CD4-positive, alpha-beta T cell treated with Interleukin-6 for 4 hours (primary cell): Measurements from ENCODE around the gene SPG11.
"Not testable (repeated sequence)": the region's sequence is repeated elsewhere in the genome, so short reads cannot be mapped to it uniquely, and the experiment has no call there.

Experiments
- DNase-seq: peaks from one replicate; pipeline ENCODE4 v3.0.0-alpha.2; 2020; ENCODE audit warnings: mixed read lengths

SPG11 gene

DNA sequence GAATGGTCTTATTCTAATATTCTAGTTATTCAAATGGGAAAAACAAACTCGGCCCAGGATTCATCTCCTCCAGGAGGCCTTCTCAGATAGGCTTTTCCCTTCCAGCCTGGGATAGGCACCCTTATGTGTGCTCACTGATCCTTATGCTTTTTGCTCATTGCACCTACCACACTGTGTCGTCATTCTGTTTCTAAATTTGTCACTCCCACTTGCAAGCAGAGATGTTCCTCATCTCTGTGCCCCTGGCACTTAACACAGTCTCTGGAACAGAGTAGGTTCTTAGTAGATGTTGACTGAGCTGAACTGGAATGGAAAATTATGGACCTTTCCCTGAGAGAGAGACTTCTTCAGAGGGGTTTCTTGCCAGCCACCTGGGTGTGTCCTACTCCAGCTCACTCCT is 18.7 kb upstream of the SPG11 start:
- no peak for DNase-seq

DNA sequence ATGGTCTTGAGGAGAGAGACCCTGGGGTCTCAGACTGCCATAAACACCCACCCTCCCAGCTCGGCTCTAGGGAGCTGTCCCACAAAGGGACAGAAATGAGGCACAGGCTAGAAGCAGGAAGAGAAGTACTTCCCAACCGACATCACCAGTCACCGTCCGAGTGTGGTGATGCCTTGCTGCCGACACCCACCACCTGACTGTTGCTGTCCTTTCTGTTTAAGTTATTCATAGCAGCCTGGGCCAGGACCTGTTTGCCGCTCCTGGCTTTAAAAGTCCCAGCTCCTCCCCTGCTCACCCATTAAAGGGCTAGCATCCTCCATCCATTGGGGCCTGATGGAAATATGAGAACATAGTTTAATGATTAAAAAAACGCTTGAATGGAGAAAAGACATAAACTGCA is 13.2 kb upstream of the SPG11 start:
- DNase-seq, result peak; percentile 44

DNA sequence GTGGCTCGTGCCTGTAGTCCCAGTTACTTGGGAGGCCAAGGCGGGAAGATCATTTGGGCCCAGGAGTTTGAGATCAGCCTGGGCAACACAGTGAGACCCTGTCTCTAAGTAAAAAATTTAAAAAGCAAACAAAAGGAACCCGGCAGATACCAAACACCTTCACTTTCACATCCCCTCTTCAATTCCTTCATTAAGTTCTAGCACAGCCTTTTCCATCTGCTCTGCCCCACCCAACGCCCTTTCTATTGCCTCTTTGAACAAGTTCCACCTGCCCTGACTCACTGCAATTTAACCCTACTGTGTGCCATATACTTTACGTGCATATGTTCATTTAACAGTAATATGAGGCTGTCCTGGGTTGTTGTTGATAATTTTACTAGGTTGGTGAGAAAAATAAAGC is 12.4 kb upstream of the SPG11 start:
- DNase-seq, result no peak

DNA sequence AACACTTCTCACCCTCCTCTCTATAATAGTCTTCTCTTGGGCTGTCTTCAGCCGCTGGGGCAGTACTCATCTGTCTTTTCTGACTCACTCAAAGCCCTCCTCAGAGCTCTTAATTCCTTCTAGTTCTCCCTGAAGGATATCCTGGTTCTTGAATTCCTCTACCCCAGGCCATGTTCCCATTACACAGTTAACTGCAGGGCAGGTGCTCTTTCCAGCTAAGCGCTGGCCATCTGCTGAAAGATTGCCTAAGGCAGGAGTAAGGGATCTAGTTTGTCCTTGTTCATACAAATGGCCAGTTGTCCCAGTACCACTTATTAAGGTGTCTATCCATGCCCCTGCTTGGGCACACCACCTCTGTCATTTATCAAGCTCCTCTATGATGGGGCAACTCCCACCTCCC is 10.2 kb upstream of the SPG11 start:
- no peak for DNase-seq

DNA sequence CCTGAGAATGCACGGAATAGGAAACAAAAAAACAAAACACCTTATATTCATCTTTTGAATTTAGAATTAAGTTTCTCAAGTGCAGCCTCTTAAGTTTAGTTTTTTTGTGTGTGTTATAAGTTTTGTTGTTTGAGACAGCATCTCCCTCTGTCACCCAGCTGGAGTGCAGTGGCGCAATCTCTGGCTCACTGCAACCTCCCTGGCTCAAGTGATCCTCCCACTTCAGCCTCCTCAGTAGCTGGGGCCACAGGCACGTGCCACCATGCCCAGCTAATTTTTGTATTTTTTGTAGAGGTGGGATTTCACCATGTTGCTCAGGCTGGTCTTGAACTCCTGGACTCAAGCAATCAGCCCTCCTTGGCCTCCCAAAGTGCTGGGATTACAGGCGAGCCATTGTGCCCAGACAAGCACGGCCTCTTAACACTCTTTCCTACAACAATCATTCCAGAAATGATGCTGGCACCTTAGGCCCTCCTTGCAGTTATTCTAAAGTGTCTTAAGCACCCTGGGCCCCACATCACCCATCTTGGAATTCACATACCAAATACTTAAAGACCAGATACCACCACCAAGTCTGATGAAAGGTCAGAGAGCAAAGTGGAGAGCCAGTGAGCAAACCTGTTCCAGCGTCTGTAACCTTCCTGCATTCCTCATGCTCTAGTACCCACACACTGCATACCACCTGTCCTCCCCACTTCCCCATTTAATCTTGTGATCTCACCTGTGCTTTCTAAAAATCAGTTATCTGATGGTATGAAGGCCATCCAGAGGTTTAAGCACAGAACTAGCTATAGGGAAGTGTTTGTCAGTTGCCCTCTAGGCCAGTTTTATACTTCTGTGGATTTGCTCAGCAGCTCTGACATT is 6.9 kb upstream of the SPG11 start:
- DNase-seq, result no peak

DNA sequence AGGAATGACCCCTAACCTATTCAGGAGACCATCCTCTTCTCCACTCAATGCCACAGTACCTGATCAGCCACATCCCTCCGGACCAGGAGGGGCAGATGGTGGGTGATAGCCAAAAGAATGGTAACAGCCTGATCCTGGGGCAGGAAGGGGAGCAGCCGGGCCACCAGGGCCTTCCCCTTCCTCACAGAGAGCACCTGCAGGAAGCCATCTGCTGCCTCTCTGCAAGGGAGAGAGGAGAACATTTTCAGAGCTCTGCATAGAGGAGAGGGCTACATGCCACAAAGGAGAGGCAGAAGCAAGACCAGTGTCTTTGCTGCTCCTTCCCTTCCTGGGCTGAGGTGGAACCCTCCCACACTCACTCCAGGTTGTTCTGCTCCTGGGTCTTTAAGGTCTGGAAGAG is 5.5 kb upstream of the SPG11 start:
- DNase-seq, result peak; percentile 53

DNA sequence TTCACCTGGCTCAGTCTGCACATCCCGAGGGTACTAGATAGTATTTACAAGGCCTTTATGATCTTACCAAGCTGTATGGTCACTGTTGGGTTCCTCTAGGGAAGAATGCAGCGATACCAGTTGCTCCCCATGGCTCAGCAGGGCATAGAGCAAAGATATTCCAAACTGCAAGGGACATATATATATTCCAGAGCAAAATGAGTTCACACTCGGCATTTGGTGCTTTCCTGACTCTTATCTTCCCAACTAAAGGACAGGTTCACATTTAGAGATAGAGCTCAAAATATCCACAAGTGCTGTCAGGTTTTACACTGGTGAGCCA is 3.5 kb upstream of the SPG11 start:
- DNase-seq, result no peak

DNA sequence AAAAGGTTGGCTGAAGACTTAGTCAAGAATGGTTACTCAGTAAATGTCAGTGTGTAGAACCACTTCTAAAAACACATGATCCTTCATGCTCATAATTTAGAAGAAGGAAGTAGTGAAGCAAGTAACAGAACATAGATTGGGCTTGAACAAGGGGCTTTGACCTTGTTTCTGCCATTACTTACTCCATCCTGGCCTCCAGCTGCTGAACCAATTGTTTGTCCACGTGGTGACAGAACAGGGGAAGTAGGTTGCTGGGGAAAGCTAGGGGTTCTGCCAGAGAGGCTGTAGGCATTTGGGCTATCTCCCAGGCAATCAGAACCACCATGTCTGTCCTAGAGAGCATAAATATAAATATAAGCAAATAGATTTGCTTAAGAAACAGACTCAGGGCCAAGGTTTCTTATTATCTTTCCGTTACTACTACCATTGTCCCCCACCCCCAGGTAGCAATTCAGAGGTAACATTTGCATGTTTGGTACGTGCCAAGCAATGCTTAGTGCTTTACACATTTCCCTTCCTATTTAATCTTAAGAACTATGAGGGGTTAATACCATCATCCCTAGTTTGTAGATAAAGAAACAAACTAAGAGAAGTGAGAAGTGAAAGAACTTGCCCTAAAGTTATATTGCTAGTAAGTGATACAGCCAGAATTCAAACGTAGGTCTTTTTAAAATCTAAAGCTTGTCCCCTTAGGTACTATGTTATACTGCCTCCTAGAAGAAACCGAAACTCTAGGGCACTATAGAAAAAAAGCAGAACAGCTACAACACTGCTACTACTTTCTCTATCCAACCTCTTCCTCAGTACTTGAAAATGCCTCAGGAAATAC is 3.0 kb upstream of the SPG11 start:
- no peak for DNase-seq

DNA sequence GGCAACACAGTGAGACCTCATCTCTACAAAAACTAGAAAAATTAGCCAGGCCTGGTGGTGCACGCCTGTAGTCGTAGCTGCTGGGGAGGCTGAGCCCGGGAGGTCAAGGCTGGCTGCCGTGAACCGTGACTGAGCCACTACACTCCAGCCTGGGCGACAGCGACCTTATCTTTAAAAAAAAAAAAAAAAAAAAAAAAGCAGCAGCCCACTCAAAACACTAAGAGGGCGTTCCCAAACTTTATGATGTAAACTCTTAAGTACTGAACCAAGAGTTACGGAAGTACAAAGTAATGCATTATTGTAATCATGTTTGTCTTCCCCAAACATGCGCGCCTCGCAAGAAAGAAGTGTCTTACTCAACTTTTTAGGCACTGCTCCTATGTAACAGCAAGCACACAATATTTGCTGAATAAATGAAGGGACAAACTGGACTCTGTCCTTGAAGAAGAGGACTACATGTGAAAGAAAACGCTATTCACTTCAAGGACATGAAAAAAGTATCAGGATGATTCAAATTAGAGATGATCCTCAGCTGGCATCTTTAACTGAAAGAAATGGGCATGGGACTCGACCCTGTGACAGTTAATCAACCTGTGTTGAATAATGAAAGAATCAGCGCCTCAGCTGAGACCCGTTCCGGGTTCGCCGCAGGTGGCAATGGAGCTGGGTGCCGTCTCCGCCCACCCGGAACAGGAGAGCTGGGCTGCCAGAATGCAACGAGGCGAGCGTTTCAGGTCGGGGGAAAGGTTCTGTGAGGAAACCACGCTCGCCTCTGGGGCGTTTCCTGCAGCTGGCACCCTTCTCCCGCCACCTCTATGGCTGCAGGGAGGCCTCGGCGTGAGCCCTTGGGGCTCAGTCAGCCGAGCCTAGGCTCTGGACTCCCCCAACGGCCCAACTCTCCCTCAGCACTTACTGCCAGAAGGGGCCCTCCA is 718 bp downstream of the SPG11 start:
- peak; percentile 88 for DNase-seq

DNA sequence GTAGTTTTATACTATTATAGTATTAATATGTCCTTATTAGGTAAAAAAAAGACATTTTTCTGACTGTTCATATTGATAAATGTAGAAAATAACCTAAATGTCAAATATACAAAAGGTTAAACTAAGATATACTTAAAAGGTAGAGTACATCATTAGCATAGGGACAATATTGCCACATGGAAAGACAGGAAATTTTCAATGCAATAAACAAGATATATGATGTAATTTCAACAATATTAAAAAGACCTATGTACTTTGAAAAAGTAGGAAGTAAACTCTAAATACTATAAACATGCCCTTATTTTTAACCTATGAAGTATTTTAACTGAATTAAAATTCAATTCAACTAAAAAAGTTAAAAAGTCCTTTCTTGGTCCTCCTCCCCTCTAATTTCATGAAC is 1.9 kb downstream of the SPG11 start:
- DNase-seq, result no peak

DNA sequence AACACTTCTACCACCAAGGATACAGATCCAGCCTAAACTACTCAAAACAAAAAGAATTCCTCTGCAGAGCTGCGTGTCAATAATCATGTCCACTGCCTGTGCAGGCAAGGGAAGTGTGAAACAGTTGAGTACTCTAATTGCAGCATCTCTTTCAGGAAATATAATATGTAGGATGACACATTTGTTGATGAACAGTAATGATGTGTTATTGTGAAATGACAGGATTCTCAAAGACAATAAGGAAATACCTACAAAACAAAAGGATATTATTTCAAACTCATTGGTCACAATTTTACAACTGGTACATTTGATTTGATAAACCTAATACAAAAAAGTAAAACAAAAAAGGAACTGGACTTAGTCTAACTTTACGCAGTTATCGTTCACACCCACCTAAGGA is 4.4 kb downstream of the SPG11 start:
- no peak for DNase-seq

DNA sequence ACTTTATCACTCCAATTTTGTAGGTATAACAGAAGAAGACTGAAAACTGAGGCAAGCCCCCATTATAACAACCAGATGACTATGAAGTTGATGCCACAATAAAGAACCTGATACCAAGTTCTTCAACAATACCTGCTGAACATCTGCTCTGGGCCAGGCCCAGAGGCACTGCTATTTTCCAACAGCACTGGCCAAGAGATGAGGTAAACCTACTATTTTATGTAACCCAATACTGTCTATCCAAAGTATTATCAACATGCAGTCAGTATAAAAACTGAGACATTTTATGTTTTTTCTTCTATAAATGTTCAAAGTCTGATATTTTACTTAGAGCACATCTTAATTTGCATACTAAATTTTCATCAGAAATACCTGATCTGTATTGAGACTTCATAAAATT is 6.1 kb downstream of the SPG11 start:
- DNase-seq, result no peak

DNA sequence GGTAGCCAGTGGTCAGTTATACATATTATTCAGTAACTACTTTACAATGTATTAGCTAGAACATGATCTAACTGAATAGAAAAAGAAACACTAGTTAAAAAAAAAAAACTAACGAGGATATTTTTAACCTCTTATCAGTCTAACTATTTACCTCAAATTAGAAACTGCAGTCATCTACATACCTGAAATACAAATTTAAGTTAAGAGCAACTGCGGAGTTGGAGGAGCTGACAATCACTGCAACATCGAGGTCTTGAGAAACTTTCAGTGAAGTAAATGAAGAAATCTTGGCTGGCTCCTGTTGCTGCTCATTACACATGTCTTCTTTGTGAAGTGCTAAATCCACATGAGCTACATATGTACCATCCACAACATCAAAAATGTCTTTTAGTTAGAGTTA is 6.5 kb downstream of the SPG11 start:
- no peak for DNase-seq

DNA sequence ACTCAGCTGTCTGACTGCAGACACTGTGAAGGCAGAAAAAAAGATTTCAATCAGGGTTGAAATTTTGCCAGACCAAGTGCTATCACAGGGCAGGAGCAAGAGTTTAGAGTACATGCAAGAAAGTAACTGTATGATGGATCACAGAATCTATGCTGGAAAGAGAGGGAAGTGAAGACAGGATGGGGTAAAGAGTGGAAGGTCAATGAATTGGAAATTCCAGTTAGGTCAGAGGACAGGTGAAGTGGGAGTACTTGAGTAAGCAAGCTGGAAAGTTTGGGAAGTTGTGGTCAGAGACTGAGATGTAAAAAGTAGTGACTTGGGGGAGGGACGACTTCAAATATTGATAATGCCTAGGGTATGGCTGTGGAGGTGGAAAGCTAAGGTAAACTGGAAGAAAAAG is 7.2 kb downstream of the SPG11 start:
- DNase-seq, result no peak

DNA sequence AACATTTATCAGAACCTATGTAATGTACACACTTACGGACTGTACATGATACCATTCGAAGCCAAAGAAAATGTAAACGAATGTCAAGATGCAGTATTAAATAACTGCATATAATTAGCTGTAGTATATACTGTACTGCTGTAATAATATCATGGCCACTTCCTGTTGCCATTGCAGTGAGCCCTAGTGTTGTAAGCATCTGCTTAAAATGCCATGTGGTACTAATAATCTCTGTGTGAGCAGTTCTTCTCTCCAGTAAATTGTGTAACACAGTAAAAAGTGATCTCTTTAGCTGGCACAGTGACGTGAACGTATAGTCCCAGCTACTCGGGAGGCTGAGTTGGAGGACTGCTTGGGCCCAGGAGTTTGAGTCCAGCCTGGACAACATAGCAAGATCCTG is 8.6 kb downstream of the SPG11 start:
- DNase-seq, result no peak

DNA sequence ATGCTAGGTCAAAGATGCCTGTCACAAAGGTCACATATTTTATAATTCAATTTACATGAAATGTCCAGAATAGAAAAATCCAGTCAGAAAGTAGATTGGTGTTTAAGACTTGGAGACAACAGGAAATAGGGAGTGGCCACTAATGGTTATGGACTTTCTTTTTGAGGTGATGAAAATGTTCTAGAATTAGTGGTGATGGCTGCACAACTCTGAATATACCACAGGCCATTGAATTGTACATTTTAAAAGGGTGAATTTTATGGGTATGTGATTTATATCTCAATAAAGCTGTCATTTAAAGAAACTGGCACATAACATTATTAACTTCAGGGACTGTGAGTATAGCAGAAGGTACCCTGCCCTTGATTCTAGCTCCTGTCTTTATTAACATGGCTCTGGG is 15.8 kb downstream of the SPG11 start:
- DNase-seq, result no peak

DNA sequence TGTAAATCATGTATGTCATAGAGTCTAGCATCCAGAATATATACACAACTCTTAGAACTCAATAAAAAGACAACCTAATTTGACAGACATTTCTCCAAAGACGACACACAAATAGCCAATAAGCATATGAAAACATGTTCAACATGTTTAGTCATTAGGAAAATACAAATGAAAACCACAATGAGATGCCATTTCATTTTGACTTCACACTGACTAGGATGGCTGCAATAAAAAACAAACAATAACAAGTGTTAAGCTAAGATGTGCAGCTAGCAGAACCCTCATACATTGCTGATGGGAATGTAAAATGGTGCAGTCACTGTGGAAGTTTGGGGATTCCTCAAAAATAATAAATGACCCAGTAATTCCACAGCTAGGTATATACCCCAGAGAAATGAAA is 16.4 kb downstream of the SPG11 start:
- DNase-seq, result no peak

DNA sequence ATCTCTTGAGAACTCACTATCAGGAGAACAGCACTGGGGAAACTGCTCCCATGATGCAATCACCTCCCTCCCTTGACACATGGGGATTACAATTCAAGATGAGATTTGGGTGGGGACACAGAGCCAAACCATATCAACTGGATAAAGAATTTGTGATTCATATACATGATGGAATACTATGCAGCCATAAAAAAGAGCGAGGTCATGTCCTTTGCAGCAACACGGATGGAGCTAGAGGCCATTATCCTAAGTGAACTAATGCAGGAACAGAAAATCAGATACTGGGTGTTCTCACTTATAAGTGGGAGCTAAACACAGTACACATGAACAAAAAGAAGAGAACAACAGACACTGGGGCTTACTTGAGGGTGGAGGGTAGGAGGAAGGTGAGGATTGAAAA is 17.0 kb downstream of the SPG11 start:
- no peak for DNase-seq

DNA sequence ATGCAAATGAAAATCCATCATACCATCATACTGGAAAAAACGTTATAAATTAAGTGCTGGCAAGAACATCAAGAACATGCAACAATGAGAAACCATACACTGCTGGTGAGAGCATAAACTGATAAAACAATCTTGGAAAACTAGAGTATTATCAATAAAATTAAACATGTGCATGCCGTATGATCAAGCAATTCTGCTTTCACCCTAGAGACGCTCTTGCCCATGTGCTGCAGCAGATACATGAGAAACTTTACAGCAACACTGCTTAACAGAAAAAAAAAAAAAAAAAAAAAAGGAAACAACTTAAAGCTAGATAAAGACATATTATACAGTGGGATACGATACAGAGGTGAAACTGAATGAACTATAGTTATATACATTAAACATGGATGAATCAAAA is 21.8 kb downstream of the SPG11 start:
- DNase-seq, result no peak

DNA sequence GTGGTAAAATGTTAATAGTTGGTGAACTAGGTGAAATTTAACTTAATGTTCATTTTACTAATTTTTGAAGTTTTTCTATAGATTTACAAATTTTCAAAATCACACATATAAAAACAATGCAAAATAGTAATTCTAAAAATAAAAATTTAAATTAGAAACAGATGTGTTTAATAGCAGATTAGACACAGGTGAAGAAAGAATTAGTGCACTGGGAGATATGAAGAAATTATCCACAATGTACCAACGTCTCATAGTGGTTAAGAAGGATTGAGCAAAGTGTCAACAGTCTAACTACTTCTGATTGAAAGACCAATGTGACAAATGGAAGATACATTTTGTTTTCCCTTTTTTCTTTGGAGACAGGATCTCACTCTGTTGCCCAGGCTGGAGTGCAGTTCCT is 26.5 kb downstream of the SPG11 start:
- DNase-seq, result no peak

DNA sequence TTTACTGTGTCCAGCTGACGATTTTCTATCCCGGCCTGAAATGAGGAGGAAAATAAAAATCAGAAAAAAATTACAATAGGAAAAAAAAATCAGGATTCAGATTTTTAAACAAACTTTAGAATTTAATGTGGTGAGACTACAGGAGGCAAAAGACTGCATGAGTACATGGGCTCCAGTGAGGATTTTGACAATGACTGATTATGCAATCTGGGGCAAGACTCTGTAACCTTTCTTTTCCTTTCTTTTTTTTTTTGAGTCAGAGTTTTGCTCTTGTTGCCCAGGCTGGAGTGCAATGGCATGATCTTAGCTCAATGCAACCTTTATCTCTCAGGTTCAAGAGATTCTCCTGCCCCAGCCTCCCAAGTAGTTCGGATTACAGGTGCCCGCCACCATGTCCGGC is 29.9 kb downstream of the SPG11 start:
- no peak for DNase-seq

DNA sequence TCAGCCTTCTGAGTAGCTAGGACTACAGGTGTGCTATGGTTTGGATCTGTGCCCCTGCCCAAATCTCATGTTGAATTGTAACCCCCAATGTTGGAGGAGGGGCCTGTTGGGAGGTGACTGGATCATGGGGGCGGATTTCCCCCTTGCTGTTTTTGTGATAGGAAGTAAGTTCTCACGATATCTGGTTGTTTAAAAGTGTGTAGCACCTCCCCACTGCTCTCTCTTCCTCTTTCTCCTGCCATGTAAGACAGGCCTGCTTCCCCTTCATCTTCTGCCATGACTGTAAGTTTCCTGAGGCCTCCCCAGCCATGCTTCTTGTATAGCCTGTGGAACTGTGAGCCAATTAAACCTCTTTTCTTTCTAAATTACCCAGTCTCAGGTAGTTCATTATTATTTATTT is 38.2 kb downstream of the SPG11 start:
- not testable (repeated sequence) for DNase-seq

DNA sequence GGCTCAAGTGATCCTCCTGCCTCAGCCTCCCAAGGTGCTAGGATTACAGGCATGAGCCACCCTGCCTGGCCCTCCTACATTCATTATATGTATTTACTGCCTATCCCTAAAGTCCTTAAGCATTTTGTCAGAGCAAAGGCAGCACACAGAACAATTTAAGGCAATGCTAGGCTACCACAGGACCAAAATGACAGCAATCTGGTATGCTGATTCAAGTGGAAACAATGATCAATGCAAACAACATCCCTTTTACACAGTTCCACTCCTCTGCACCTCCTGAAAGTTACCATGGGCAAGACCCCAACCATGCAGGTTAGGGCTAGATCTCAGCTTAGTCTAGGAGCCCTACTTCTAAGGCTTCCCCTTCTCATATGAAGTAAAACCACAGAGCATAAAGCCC is 40.3 kb downstream of the SPG11 start:
- DNase-seq, result no peak
